ENCODE data around the gene SIPA1L2. TPM values are rescaled to one million over a fixed set of nuclear protein-coding genes. Genes with fewer than 3 reads are reported as not detected.

Gene SIPA1L2
- total and polyA plus RNA-seq, 2 of the 4 experiments (the other 2 are of a cell fraction) = 7.1 to 13.4 TPM

GRCh38 chr1:232591344-232591743 lies 38.6 kb downstream of the SIPA1L2 start:
- H2AK9ac ChIP-seq (replicated peaks; ENCODE audit: low read depth, low read length, poor library complexity) = no peak overlapping the region
- BruUV-seq (replicated peaks) = no TSS peak
- H3K9me1 ChIP-seq (ENCODE audit: insufficient read depth, low read length) = peaks cover 9% of the 10 kb centered on the region; the same call in 1 of the 2 replicates
- no peak overlapping the region for H3K23ac ChIP-seq (ENCODE audit: low read depth, low read length)
- H4K91ac ChIP-seq (ENCODE audit: insufficient read depth, low read depth, low read length) = no peak overlapping the region
- 100% methylated on average over 1 of the region's 3 CpGs; no CpG with 5 or more reads in 1 of the 2 experiments for WGBS, 2 experiments (ENCODE audit: extremely low coverage in 2 of 2, insufficient read length in 1 of 2)
- no peak overlapping the region for H2AFZ ChIP-seq (replicated peaks; ENCODE audit: low read length, poor library complexity)
- ATAC-seq (ENCODE audit: low read depth) = no peak
- H3K14ac ChIP-seq (replicated peaks; ENCODE audit: low read depth, low read length) = no peak overlapping the region
- H4K5ac ChIP-seq (ENCODE audit: low read depth, low read length) = no peak overlapping the region
- POLR2A ChIA-PET (ENCODE audit: unreplicated experiment) = interaction anchor here (0.6 kb wide), 1 partner anchor 17 kb away, joined by 4 read pairs; no protein-coding TSS in a partner anchor
- no peak overlapping the region for H2BK20ac ChIP-seq (ENCODE audit: low read depth, low read length)
- no peak overlapping the region for H3K18ac ChIP-seq (ENCODE audit: low read depth, low read length)
- no peak overlapping the region for H3K27ac ChIP-seq (ENCODE audit: insufficient read depth, low read length)
- no peak overlapping the region for H2BK5ac ChIP-seq (ENCODE audit: low read depth, low read length, poor library complexity, severe bottlenecking)
- H3K27me3 ChIP-seq (ENCODE audit: control insufficient read depth, insufficient read depth, low read length) = no peaks in the 10 kb centered on the region
- H3K4me1 ChIP-seq (ENCODE audit: control insufficient read depth, insufficient read depth, low read length) = peaks cover 5% of the 10 kb centered on the region; the same call in 1 of the 2 replicates
- H3K9ac ChIP-seq (ENCODE audit: low read depth, low read length) = no peak overlapping the region
- no peaks in the 10 kb centered on the region for H3K9me3 ChIP-seq (ENCODE audit: control insufficient read depth, insufficient read depth, low read length)
- peaks cover 5 to 25% of the 10 kb centered on the region in 2 experiments for H3K79me1 ChIP-seq (ENCODE audit: low read depth in 1 of 2, low read length in 2 of 2)
- no peaks in the 10 kb centered on the region for H4K20me1 ChIP-seq (ENCODE audit: insufficient read depth, low read length)
- no peak overlapping the region for H3K4ac ChIP-seq (ENCODE audit: low read depth, low read length)
- no peak overlapping the region for H2BK15ac ChIP-seq (ENCODE audit: low read depth, low read length)
- H3K4me3 ChIP-seq (ENCODE audit: insufficient read depth, low read depth, low read length) = no peak overlapping the region
- CTCF ChIA-PET = no interaction called here
- dilution Hi-C loops (cut with HindIII; ENCODE audit: low sequenced_read_pairs, unreplicated experiment) (no loop called here), in situ Hi-C loops (cut with MboI; ENCODE audit: low sequenced_read_pairs) (no loop called here), intact Hi-C loops (cut with micrococcal nuclease) (no loop called here)
- H3K56ac ChIP-seq (ENCODE audit: extremely low read depth, insufficient read depth, low read length) = no peak overlapping the region
- H3K36me3 ChIP-seq (ENCODE audit: control insufficient read depth, insufficient read depth, low read length) = no peaks in the 10 kb centered on the region; the same call in 1 of the 2 replicates
- H3K4me2 ChIP-seq (ENCODE audit: low read depth, low read length) = no peak overlapping the region
- H2AK5ac ChIP-seq (ENCODE audit: low read depth, low read length) = no peak overlapping the region
- H4K8ac ChIP-seq (ENCODE audit: low read depth in 2 of 2, low read length in 2 of 2) = no peak overlapping the region
- no peak overlapping the region for H2BK120ac ChIP-seq (ENCODE audit: low read depth, low read length)
- DNase-seq = no peak
- no peak for TF ChIP-seq MAZ (IDR thresholded peaks at IDR 0.05; ENCODE audit: borderline replicate concordance, low read depth, low read length)
- TF ChIP-seq CEBPB (IDR thresholded peaks at IDR 0.05; ENCODE audit: low read depth, low read length) = no peak
- no peak for TF ChIP-seq RFX5 (IDR thresholded peaks at IDR 0.05; ENCODE audit: low read depth, low read length)
- TF ChIP-seq MXI1 (IDR thresholded peaks at IDR 0.05; ENCODE audit: borderline replicate concordance, low read depth, low read length) = no peak
- TF ChIP-seq, protein P1, sequence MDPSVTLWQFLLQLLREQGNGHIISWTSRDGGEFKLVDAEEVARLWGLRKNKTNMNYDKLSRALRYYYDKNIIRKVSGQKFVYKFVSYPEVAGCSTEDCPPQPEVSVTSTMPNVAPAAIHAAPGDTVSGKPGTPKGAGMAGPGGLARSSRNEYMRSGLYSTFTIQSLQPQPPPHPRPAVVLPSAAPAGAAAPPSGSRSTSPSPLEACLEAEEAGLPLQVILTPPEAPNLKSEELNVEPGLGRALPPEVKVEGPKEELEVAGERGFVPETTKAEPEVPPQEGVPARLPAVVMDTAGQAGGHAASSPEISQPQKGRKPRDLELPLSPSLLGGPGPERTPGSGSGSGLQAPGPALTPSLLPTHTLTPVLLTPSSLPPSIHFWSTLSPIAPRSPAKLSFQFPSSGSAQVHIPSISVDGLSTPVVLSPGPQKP (IDR thresholded peaks at IDR 0.05; ENCODE audit: borderline replicate concordance, low read depth, low read length) = no peak
- TF ChIP-seq USF2 (IDR thresholded peaks at IDR 0.05; ENCODE audit: low read depth, low read length) = no peak
- no peak for TF ChIP-seq CTCF (conservative IDR thresholded peaks at IDR 0.05; ENCODE audit: low read depth, low read length)

Measured in IMR-90 (cell line).